ENCODE measurements around the gene TGFB3. TPM values are rescaled to one million over a fixed set of nuclear protein-coding genes. Genes with fewer than 3 reads are reported as not detected.

Gene TGFB3
- total and polyA plus RNA-seq, 4 donors, result 2.1 to 5.8 (median 3.2) TPM

GRCh38 chr14:75933712-75934296, 48.0 kb downstream of the TGFB3 start:
- WGBS, result 49% methylated on average over 2 of the region's 2 CpGs
- Histone ChIP-seq H3K36me3 (ENCODE audit: control insufficient read depth in 4 of 4, insufficient read depth in 3 of 4, low read depth in 1 of 4, low read length in 3 of 4) (no peaks in the 10 kb centered on the region), H3K9ac (ENCODE audit: low read depth in 1 of 2, low read length in 2 of 2) (no peak overlapping the region), H3K27me3 (ENCODE audit: control insufficient read depth in 4 of 4, insufficient read depth in 4 of 4, low read length in 3 of 4) (no peaks in the 10 kb centered on the region), H3K4me3 (ENCODE audit: low read depth in 1 of 3, low read length in 3 of 3) (no peak overlapping the region), H3K4me1 (ENCODE audit: control insufficient read depth in 4 of 4, insufficient read depth in 4 of 4, low read length in 3 of 4) (no peaks in the 10 kb centered on the region), H3K27ac (ENCODE audit: low read depth in 1 of 2, low read length in 2 of 2) (no peak overlapping the region), H3K9me3 (ENCODE audit: control insufficient read depth in 4 of 4, low read length in 3 of 4) (no peaks in the 10 kb centered on the region)
- no peak for DNase-seq (ENCODE audit: low spot score)
- TF ChIP-seq GABPA (IDR thresholded peaks at IDR 0.05 in 1 of 2, conservative IDR thresholded peaks at IDR 0.05 in 1 of 2) (no peak), HNF4A (conservative IDR thresholded peaks at IDR 0.05) (no peak), HNF4G (IDR thresholded peaks at IDR 0.05) (no peak), RAD21 (IDR thresholded peaks at IDR 0.05) (no peak), NR2F2 (IDR thresholded peaks at IDR 0.05) (no peak), FOXA1 (IDR thresholded peaks at IDR 0.05) (no peak), SP1 (IDR thresholded peaks at IDR 0.05) (no peak)
- TF ChIP-seq, protein P1, sequence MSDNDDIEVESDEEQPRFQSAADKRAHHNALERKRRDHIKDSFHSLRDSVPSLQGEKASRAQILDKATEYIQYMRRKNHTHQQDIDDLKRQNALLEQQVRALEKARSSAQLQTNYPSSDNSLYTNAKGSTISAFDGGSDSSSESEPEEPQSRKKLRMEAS (IDR thresholded peaks at IDR 0.05), result no peak
- TF ChIP-seq, protein P2, sequence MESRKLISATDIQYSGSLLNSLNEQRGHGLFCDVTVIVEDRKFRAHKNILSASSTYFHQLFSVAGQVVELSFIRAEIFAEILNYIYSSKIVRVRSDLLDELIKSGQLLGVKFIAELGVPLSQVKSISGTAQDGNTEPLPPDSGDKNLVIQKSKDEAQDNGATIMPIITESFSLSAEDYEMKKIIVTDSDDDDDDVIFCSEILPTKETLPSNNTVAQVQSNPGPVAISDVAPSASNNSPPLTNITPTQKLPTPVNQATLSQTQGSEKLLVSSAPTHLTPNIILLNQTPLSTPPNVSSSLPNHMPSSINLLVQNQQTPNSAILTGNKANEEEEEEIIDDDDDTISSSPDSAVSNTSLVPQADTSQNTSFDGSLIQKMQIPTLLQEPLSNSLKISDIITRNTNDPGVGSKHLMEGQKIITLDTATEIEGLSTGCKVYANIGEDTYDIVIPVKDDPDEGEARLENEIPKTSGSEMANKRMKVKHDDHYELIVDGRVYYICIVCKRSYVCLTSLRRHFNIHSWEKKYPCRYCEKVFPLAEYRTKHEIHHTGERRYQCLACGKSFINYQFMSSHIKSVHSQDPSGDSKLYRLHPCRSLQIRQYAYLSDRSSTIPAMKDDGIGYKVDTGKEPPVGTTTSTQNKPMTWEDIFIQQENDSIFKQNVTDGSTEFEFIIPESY (IDR thresholded peaks at IDR 0.05), result no peak

DNA sequence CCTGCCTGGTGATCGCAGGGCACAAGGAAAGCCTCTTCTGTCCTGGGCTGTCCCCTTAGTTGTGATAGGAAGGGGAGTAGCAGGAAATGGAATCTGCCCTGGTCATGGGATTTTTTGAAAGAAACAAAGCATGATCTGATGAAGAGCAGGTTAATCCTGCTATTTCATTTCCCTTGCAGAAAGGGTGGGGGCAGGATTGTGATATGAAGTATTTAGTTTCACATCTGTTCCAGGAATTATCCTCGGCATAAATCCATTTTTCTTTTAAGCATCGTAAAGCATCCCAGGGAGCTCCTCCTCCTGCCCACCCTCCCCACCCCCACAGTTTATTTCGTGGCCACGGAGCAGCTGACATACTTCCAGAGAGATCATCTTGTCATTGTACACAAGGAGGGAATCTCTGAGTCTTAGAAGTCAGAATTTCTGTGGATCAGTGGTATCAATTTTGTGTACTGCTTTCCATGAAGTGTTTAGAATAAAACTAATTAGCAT, 53.1 kb downstream of the TGFB3 start:
- H3K4me3 ChIP-seq (ENCODE audit: low read depth in 1 of 3, low read length in 3 of 3), result no peak overlapping the region
- 78% methylated on average over 5 of the region's 5 CpGs for WGBS
- peak in 1 of 2 donors; percentile 10 for TF ChIP-seq RAD21 (IDR thresholded peaks at IDR 0.05)
- TF ChIP-seq, protein P3, sequence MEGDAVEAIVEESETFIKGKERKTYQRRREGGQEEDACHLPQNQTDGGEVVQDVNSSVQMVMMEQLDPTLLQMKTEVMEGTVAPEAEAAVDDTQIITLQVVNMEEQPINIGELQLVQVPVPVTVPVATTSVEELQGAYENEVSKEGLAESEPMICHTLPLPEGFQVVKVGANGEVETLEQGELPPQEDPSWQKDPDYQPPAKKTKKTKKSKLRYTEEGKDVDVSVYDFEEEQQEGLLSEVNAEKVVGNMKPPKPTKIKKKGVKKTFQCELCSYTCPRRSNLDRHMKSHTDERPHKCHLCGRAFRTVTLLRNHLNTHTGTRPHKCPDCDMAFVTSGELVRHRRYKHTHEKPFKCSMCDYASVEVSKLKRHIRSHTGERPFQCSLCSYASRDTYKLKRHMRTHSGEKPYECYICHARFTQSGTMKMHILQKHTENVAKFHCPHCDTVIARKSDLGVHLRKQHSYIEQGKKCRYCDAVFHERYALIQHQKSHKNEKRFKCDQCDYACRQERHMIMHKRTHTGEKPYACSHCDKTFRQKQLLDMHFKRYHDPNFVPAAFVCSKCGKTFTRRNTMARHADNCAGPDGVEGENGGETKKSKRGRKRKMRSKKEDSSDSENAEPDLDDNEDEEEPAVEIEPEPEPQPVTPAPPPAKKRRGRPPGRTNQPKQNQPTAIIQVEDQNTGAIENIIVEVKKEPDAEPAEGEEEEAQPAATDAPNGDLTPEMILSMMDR (IDR thresholded peaks at IDR 0.05; ENCODE audit: low read depth, low read length, missing input control), result no peak
- no peaks in the 10 kb centered on the region for H3K36me3 ChIP-seq (ENCODE audit: control insufficient read depth in 4 of 4, insufficient read depth in 3 of 4, low read depth in 1 of 4, low read length in 3 of 4)
- H3K27ac ChIP-seq (ENCODE audit: low read depth in 1 of 2, low read length in 2 of 2), result no peak overlapping the region
- no peaks in the 10 kb centered on the region for H3K4me1 ChIP-seq (ENCODE audit: control insufficient read depth in 4 of 4, insufficient read depth in 4 of 4, low read length in 3 of 4)
- H3K27me3 ChIP-seq (ENCODE audit: control insufficient read depth in 4 of 4, insufficient read depth in 4 of 4, low read length in 3 of 4), result no peaks in the 10 kb centered on the region
- H3K9ac ChIP-seq (ENCODE audit: low read depth in 1 of 2, low read length in 2 of 2), result no peak overlapping the region
- no peaks in the 10 kb centered on the region for H3K9me3 ChIP-seq (ENCODE audit: control insufficient read depth in 4 of 4, low read length in 3 of 4)
- no peak for DNase-seq (ENCODE audit: low spot score)

- 78% methylated on average over 6 of the region's 6 CpGs for WGBS
- TF ChIP-seq, protein P4, sequence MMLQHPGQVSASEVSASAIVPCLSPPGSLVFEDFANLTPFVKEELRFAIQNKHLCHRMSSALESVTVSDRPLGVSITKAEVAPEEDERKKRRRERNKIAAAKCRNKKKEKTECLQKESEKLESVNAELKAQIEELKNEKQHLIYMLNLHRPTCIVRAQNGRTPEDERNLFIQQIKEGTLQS (IDR thresholded peaks at IDR 0.05), result no peak
- TF ChIP-seq HNF4A (conservative IDR thresholded peaks at IDR 0.05) (no peak), YY1 (IDR thresholded peaks at IDR 0.05) (no peak), JUND (IDR thresholded peaks at IDR 0.05) (no peak), RXRA (IDR thresholded peaks at IDR 0.05) (no peak), RAD21 (IDR thresholded peaks at IDR 0.05) (no peak)
- TF ChIP-seq, protein P3 (IDR thresholded peaks at IDR 0.05; ENCODE audit: low read depth, low read length, missing input control), result no peak
- TF ChIP-seq, protein P2 (IDR thresholded peaks at IDR 0.05), result no peak
- Histone ChIP-seq H3K9me3 (ENCODE audit: control insufficient read depth in 4 of 4, low read length in 3 of 4) (no peaks in the 10 kb centered on the region), H3K27me3 (ENCODE audit: control insufficient read depth in 4 of 4, insufficient read depth in 4 of 4, low read length in 3 of 4) (no peaks in the 10 kb centered on the region), H3K36me3 (ENCODE audit: control insufficient read depth in 4 of 4, insufficient read depth in 3 of 4, low read depth in 1 of 4, low read length in 3 of 4) (no peaks in the 10 kb centered on the region), H3K9ac (ENCODE audit: low read depth in 1 of 2, low read length in 2 of 2) (no peak overlapping the region), H3K4me3 (ENCODE audit: low read depth in 1 of 3, low read length in 3 of 3) (no peak overlapping the region), H3K27ac (ENCODE audit: low read depth in 1 of 2, low read length in 2 of 2) (no peak overlapping the region), H3K4me1 (ENCODE audit: control insufficient read depth in 4 of 4, insufficient read depth in 4 of 4, low read length in 3 of 4) (no peaks in the 10 kb centered on the region)
- DNase-seq (ENCODE audit: low spot score), result no peak
Measured at GRCh38 chr14:75927564-75928087, 54.2 kb downstream of the TGFB3 start.

Measured in liver (tissue), 9 donors.